Measurements from ENCODE around the gene CDK7.

CDK7 gene

GRCh38 chr5:69276422-69277174 is 41.9 kb downstream of the CDK7 start:
- no peak overlapping the region for H3K4me3 ChIP-seq (ENCODE audit: low read depth, low read length)
- TF ChIP-seq CTCF (IDR thresholded peaks at IDR 0.05; ENCODE audit: low read depth, low read length) (no peak), POLR2A (IDR thresholded peaks at IDR 0.05; ENCODE audit: extremely low read depth, insufficient read length) (no peak), MAX (IDR thresholded peaks at IDR 0.05; ENCODE audit: low read depth, low read length) (no peak), MYC (IDR thresholded peaks at IDR 0.05; ENCODE audit: low read depth, low read length) (no peak)
- DNase-seq (ENCODE audit: low read depth), result no peak

- DNase-seq (ENCODE audit: low read depth), result no peak
- TF ChIP-seq MYC (IDR thresholded peaks at IDR 0.05; ENCODE audit: low read depth, low read length), result no peak
- TF ChIP-seq CTCF (IDR thresholded peaks at IDR 0.05; ENCODE audit: low read depth, low read length), result no peak
- TF ChIP-seq POLR2A (IDR thresholded peaks at IDR 0.05; ENCODE audit: extremely low read depth, insufficient read length), result no peak
- TF ChIP-seq MAX (IDR thresholded peaks at IDR 0.05; ENCODE audit: low read depth, low read length), result no peak
- no peak overlapping the region for H3K4me3 ChIP-seq (ENCODE audit: low read depth, low read length)
Observed at GRCh38 chr5:69279517-69279916, 44.8 kb downstream of the CDK7 start.

GRCh38 chr5:69281114-69281513 is 46.4 kb downstream of the CDK7 start:
- TF ChIP-seq MAX (IDR thresholded peaks at IDR 0.05; ENCODE audit: low read depth, low read length) (no peak), POLR2A (IDR thresholded peaks at IDR 0.05; ENCODE audit: extremely low read depth, insufficient read length) (no peak), MYC (IDR thresholded peaks at IDR 0.05; ENCODE audit: low read depth, low read length) (no peak), CTCF (IDR thresholded peaks at IDR 0.05; ENCODE audit: low read depth, low read length) (no peak)
- DNase-seq (ENCODE audit: low read depth), result no peak

GRCh38 chr5:69284203-69284602 is 49.5 kb downstream of the CDK7 start:
- DNase-seq (ENCODE audit: low read depth), result no peak
- no peak for TF ChIP-seq MAX (IDR thresholded peaks at IDR 0.05; ENCODE audit: low read depth, low read length)
- no peak for TF ChIP-seq CTCF (IDR thresholded peaks at IDR 0.05; ENCODE audit: low read depth, low read length)
- TF ChIP-seq POLR2A (IDR thresholded peaks at IDR 0.05; ENCODE audit: extremely low read depth, insufficient read length), result no peak
- TF ChIP-seq MYC (IDR thresholded peaks at IDR 0.05; ENCODE audit: low read depth, low read length), result no peak
- H3K4me3 ChIP-seq (ENCODE audit: low read depth, low read length), result no peak overlapping the region

More at GRCh38 chr5:69281114-69281513, 46.4 kb downstream of the CDK7 start:
- no peak overlapping the region for H3K4me3 ChIP-seq (ENCODE audit: low read depth, low read length)

- TF ChIP-seq MAX (IDR thresholded peaks at IDR 0.05; ENCODE audit: low read depth, low read length) (no peak), POLR2A (IDR thresholded peaks at IDR 0.05; ENCODE audit: extremely low read depth, insufficient read length) (no peak), CTCF (IDR thresholded peaks at IDR 0.05; ENCODE audit: low read depth, low read length) (no peak), MYC (IDR thresholded peaks at IDR 0.05; ENCODE audit: low read depth, low read length) (no peak)
- no peak overlapping the region for H3K4me3 ChIP-seq (ENCODE audit: low read depth, low read length)
- peak; percentile 19 for DNase-seq (ENCODE audit: low read depth)
Observed at GRCh38 chr5:69285448-69286116, 50.9 kb downstream of the CDK7 start.

Measured in NB4 (cell line).